Hematopoietic multipotent progenitor cell treated with erythropoietin and hydrocortisone succinate and interleukin-3 and kit ligand, for 8 days (in vitro differentiated cells): ENCODE results near the gene MFSD2A.
"Not testable (repeated sequence)": the region's sequence is repeated elsewhere in the genome, so short reads cannot be mapped to it uniquely, and the experiment has no call there.

Experiments used
- DNase-seq: peaks from one replicate; pipeline ENCODE4 v3.0.0-alpha.2; 2015

The MFSD2A gene

GRCh38 chr1:40007481-40008034 is 52.6 kb downstream of the MFSD2A start:
- not testable (repeated sequence) for DNase-seq

- DNase-seq: no peak
Measured at GRCh38 chr1:40011198-40011597, 56.3 kb downstream of the MFSD2A start.

- DNase-seq: peak; percentile 55
Measured at GRCh38 chr1:40014253-40014706, 59.3 kb downstream of the MFSD2A start.

GRCh38 chr1:40014812-40015594 is 60.1 kb downstream of the MFSD2A start:
- DNase-seq: no peak

- DNase-seq: no peak
Measured at GRCh38 chr1:40017951-40018575, 63.1 kb downstream of the MFSD2A start.
